Body of pancreas (tissue), 4 donors: ENCODE results near the gene NEDD9. TPM values are rescaled to one million over a fixed set of nuclear protein-coding genes. Genes with fewer than 3 reads are reported as not detected.
A peak's percentile ranks its signal among the peaks of the same experiment; 100 is the strongest.

Experiments used
- ATAC-seq: fragments of 150-250 bp; one replicate; pipeline ENCODE4 v1.9.1; 2016
- DNase-seq, 4 donors: peaks; one replicate each; pipeline ENCODE4 v3.0.0-alpha.2; 2019
- H3K27ac ChIP-seq, 4 donors: fragments of 200-600 bp; sonication (generic); 1 replicate in 3 of 4; 2 replicates in 1 of 4; pipeline versions ENCODE4 v1.5.1 to v1.6.1; 2016 to 2019; ENCODE audit warnings: mild to moderate bottlenecking in 1 of 4, mixed read lengths in 1 of 4, moderate library complexity in 1 of 4
- H3K27me3 ChIP-seq, 2 donors: fragments of 200-600 bp; sonication (generic); one replicate each; pipeline ENCODE4 v1.6.0; 2016; ENCODE audit warnings: mild to moderate bottlenecking in 1 of 2
- H3K36me3 ChIP-seq, 2 donors: fragments of 200-600 bp; sonication (generic); replicated peaks in 1 of 2; 2 replicates each; pipeline ENCODE4 v1.5.1; 2016; ENCODE audit warnings: low read depth in 2 of 2; ENCODE audit not compliant: insufficient read depth in 1 of 2
- H3K4me1 ChIP-seq: fragments of 200-600 bp; sonication (generic); one replicate; pipeline ENCODE4 v1.6.0; 2016
- H3K4me3 ChIP-seq, 2 donors: fragments of 200-600 bp; sonication (generic); 1 replicate in 1 of 2; 2 replicates in 1 of 2; pipeline ENCODE4 v1.5.1; 2016 to 2019
- H3K9me3 ChIP-seq, 3 donors: fragments of 200-600 bp; sonication (generic); 1 replicate in 2 of 3; 2 replicates in 1 of 3; pipeline ENCODE4 v1.5.1; 2016
- POLR2A ChIP-seq, 3 donors: fragments of 450-650 bp; IDR thresholded peaks; one replicate each; pipeline ENCODE4 v1.6.1; 2016; ENCODE audit warnings: antibody characterized with exemption in 3 of 3, mild to moderate bottlenecking in 2 of 3
- WGBS, 2 donors: methylation state at CpG; one replicate each; pipeline ENCODE4 v1.1.5; 2017; 5-methylcytosine and 5-hydroxymethylcytosine counted together
- intact Hi-C: fragments of 100-400 bp; cut with DNase I; formaldehyde crosslinking; loops from one replicate; pipeline ENCODE4 v1.15.1; 2023
- total RNA-seq, 2 donors: library from RNA; depleted of rRNA; stranded (reverse); fragments of >200 nt; gene quantifications; one replicate each; pipeline ENCODE4 v1.1.0, GENCODE V29; 2016
- TF ChIP-seq, protein P1 (sequence below), 7 experiments: fragments of 450-650 bp in 4 of 7; fragments of 200-600 bp in 3 of 7; sonication (generic) in 3 of 7; IDR thresholded peaks; one replicate each; pipeline ENCODE4 v1.5.1; 2016 to 2019; ENCODE audit warnings: antibody characterized with exemption in 7 of 7

Gene NEDD9
- total RNA-seq, 2 donors from 2014 or later = 22.8 to 58.3 TPM

DNA sequence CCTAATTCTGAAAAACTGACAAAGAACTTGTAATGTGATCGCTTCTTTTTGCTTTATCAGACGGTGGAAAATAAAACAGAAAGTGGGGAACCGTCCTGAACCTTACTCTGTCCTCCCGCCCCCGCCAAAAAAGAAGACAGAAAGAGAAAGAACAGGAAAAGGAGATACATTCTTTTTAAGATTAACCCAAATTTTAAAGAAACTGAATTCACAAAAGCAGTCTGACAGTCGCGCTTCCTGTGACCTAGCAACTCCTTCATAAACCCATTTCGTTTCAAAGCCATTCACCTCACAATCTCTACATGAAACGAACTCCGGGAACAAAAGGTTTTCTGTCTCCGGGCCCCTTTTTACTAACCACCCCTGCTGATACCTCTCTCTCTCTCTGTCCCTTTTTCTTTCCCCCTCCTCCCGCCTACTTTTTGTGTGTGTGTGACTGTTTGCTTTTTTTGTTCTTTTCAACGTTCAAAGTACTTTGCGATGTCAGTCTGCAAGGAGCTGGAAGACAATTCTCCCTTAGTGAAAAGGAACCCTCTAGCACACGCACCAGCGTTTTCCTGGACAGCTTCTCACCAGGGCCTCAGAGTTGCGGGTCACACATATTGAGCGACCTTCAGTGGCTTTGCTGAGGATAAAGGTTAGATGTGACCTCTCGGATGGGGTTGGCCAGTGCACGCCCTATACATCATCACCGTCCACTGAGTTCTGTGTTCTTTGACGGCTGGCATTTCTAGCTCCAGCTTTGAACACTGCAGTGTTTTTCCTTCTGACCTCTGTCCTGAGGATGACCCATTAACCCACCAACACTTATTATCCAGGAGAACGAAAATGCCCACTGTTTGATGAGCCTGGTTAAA is 530 bp upstream of the NEDD9 start:
- TF ChIP-seq POLR2A (IDR thresholded peaks at IDR 0.05) = peak in 1 of 3 donors; percentile 2
- TF ChIP-seq, protein P1, sequence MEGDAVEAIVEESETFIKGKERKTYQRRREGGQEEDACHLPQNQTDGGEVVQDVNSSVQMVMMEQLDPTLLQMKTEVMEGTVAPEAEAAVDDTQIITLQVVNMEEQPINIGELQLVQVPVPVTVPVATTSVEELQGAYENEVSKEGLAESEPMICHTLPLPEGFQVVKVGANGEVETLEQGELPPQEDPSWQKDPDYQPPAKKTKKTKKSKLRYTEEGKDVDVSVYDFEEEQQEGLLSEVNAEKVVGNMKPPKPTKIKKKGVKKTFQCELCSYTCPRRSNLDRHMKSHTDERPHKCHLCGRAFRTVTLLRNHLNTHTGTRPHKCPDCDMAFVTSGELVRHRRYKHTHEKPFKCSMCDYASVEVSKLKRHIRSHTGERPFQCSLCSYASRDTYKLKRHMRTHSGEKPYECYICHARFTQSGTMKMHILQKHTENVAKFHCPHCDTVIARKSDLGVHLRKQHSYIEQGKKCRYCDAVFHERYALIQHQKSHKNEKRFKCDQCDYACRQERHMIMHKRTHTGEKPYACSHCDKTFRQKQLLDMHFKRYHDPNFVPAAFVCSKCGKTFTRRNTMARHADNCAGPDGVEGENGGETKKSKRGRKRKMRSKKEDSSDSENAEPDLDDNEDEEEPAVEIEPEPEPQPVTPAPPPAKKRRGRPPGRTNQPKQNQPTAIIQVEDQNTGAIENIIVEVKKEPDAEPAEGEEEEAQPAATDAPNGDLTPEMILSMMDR (IDR thresholded peaks at IDR 0.05) = no peak
- no peaks in the 10 kb centered on the region for H3K36me3 ChIP-seq
- intact Hi-C loops = no loop called here
- H3K4me1 ChIP-seq = peaks cover 31% of the 10 kb centered on the region
- WGBS, 2 donors = 8 to 10% methylated on average over 23 of the region's 23 CpGs
- peak overlapping the region; percentile 21 to 23 for H3K4me3 ChIP-seq
- no peaks in the 10 kb centered on the region for H3K9me3 ChIP-seq
- ATAC-seq (peak; percentile 42), DNase-seq (peak in 2 of 4 donors; percentile 24 to 30)
- peak overlapping the region; percentile 80 to 92 (median 88) for H3K27ac ChIP-seq
- no peaks in the 10 kb centered on the region for H3K27me3 ChIP-seq

GRCh38 chr6:11231564-11232192 is 790 bp downstream of the NEDD9 start:
- no peak for ATAC-seq
- intact Hi-C loops = no loop called here
- H3K9me3 ChIP-seq = no peaks in the 10 kb centered on the region
- no peak for TF ChIP-seq POLR2A (IDR thresholded peaks at IDR 0.05)
- TF ChIP-seq, protein P1 (IDR thresholded peaks at IDR 0.05) = no peak
- no peaks in the 10 kb centered on the region for H3K36me3 ChIP-seq
- no peak for DNase-seq
- peak overlapping the region; percentile 80 to 92 (median 88) for H3K27ac ChIP-seq
- H3K4me1 ChIP-seq = peaks cover 31% of the 10 kb centered on the region
- H3K27me3 ChIP-seq = no peaks in the 10 kb centered on the region
- peak overlapping the region; percentile 2 to 21 for H3K4me3 ChIP-seq
- 19 to 25% methylated on average over 6 of the region's 6 CpGs for WGBS, 2 donors

GRCh38 chr6:11231108-11231463 is 1.4 kb downstream of the NEDD9 start:
- WGBS, 2 donors = 63 to 72% methylated on average over 1 of the region's 1 CpG
- intact Hi-C loops = no loop called here
- no peak for DNase-seq
- no peak for TF ChIP-seq POLR2A (IDR thresholded peaks at IDR 0.05)
- TF ChIP-seq, protein P1 (IDR thresholded peaks at IDR 0.05) = no peak
- Histone ChIP-seq H3K4me1 (peaks cover 28% of the 10 kb centered on the region), H3K27me3 (no peaks in the 10 kb centered on the region), H3K27ac (peak overlapping the region in 3 of 4 donors; percentile 80 to 92 (median 87)), H3K9me3 (no peaks in the 10 kb centered on the region), H3K4me3 (no peak overlapping the region), H3K36me3 (no peaks in the 10 kb centered on the region)
- ATAC-seq = no peak

GRCh38 chr6:11230158-11231107 is 2.0 kb downstream of the NEDD9 start:
- H3K27ac ChIP-seq = peak overlapping the region in 3 of 4 donors; percentile 80 to 92 (median 87)
- no peak for ATAC-seq
- no peaks in the 10 kb centered on the region for H3K9me3 ChIP-seq
- 58 to 61% methylated on average over 9 of the region's 9 CpGs for whole genome bisulfite sequencing, 2 donors
- TF ChIP-seq, protein P1 (IDR thresholded peaks at IDR 0.05) = no peak
- no peak for TF ChIP-seq POLR2A (IDR thresholded peaks at IDR 0.05)
- no peaks in the 10 kb centered on the region for H3K36me3 ChIP-seq
- intact Hi-C loops = no loop called here
- H3K4me1 ChIP-seq = peaks cover 22% of the 10 kb centered on the region
- DNase-seq = no peak
- no peak overlapping the region for H3K4me3 ChIP-seq
- no peaks in the 10 kb centered on the region for H3K27me3 ChIP-seq
